HG02588 (cell line): Measurements from ENCODE around the gene SH2D1B.
"Not testable (repeated sequence)": the region's sequence is repeated elsewhere in the genome, so short reads cannot be mapped to it uniquely, and the experiment has no call there.

Experiments
- ATAC-seq: cut with Tn5 transposase; IDR thresholded peaks from one replicate; pipeline ENCODE4 v1.9.1; 2021; ENCODE audit warnings: mild to moderate bottlenecking, moderate library complexity; ENCODE audit not compliant: unreplicated experiment

Gene SH2D1B

GRCh38 chr1:162365284-162366020 lies 46.5 kb downstream of the SH2D1B start:
- ATAC-seq: no peak

- ATAC-seq: no peak
Observed at GRCh38 chr1:162364498-162364897, 47.4 kb downstream of the SH2D1B start.

GRCh38 chr1:162363823-162364222 lies 48.1 kb downstream of the SH2D1B start:
- ATAC-seq: no peak

GRCh38 chr1:162361349-162361748 lies 50.6 kb downstream of the SH2D1B start:
- peak; percentile 26 for ATAC-seq

GRCh38 chr1:162360874-162361260 lies 51.1 kb downstream of the SH2D1B start:
- no peak for ATAC-seq

GRCh38 chr1:162360237-162360873 lies 51.6 kb downstream of the SH2D1B start:
- ATAC-seq: no peak

GRCh38 chr1:162359523-162360236 lies 52.3 kb downstream of the SH2D1B start:
- no peak for ATAC-seq

- no peak for ATAC-seq
Observed at GRCh38 chr1:162358928-162359327, 53.0 kb downstream of the SH2D1B start.

- ATAC-seq: no peak
Observed at GRCh38 chr1:162357681-162358266, 54.2 kb downstream of the SH2D1B start.

- ATAC-seq: no peak
Observed at GRCh38 chr1:162353702-162354101, 58.2 kb downstream of the SH2D1B start.

GRCh38 chr1:162353078-162353477 lies 58.9 kb downstream of the SH2D1B start:
- no peak for ATAC-seq

GRCh38 chr1:162351874-162352273 lies 60.1 kb downstream of the SH2D1B start:
- ATAC-seq: not testable (repeated sequence)

GRCh38 chr1:162351246-162351842 lies 60.6 kb downstream of the SH2D1B start:
- ATAC-seq: no peak

- no peak for ATAC-seq
Observed at GRCh38 chr1:162349635-162350330, 62.2 kb downstream of the SH2D1B start.

- ATAC-seq: no peak
Observed at GRCh38 chr1:162347281-162347680, 64.7 kb downstream of the SH2D1B start.
